ENCODE results near the gene TIGD4. TPM values are rescaled to one million over a fixed set of nuclear protein-coding genes. Genes with fewer than 3 reads are reported as not detected.

TIGD4 gene
- total and polyA plus RNA-seq, 4 donors, result 1.8 to 6.1 (median 3.2) TPM

GRCh38 chr4:152734015-152734698 is 45.4 kb downstream of the TIGD4 start:
- H3K4me1 ChIP-seq (ENCODE audit: control insufficient read depth, insufficient read depth, low read length), result no peaks in the 10 kb centered on the region
- 66% methylated on average over 4 of the region's 5 CpGs for WGBS (ENCODE audit: insufficient coverage)
- H3K27me3 ChIP-seq (ENCODE audit: control insufficient read depth, insufficient read depth, low read length), result no peaks in the 10 kb centered on the region
- H3K9me3 ChIP-seq (ENCODE audit: control insufficient read depth, insufficient read depth, low read length), result no peaks in the 10 kb centered on the region
- DNase-seq (ENCODE audit: low read depth in 4 of 6, low spot score in 6 of 6), result no peak
- no peak overlapping the region for H3K4me3 ChIP-seq (ENCODE audit: low read depth, low read length)
- no peak overlapping the region for H3K27ac ChIP-seq (ENCODE audit: low read depth, low read length)
- H3K36me3 ChIP-seq (ENCODE audit: control insufficient read depth, insufficient read depth, low read length), result no peaks in the 10 kb centered on the region

- DNase-seq (ENCODE audit: low read depth in 4 of 6, low spot score in 6 of 6), result no peak
- 97% methylated on average over 2 of the region's 2 CpGs for WGBS (ENCODE audit: insufficient coverage)
- H3K9me3 ChIP-seq (ENCODE audit: control insufficient read depth, insufficient read depth, low read length), result no peaks in the 10 kb centered on the region
- no peaks in the 10 kb centered on the region for H3K27me3 ChIP-seq (ENCODE audit: control insufficient read depth, insufficient read depth, low read length)
- H3K4me3 ChIP-seq (ENCODE audit: low read depth, low read length), result no peak overlapping the region
- H3K4me1 ChIP-seq (ENCODE audit: control insufficient read depth, insufficient read depth, low read length), result no peaks in the 10 kb centered on the region
- no peaks in the 10 kb centered on the region for H3K36me3 ChIP-seq (ENCODE audit: control insufficient read depth, insufficient read depth, low read length)
- H3K27ac ChIP-seq (ENCODE audit: low read depth, low read length), result no peak overlapping the region
Observed at GRCh38 chr4:152731997-152732396, 47.5 kb downstream of the TIGD4 start.

- H3K4me3 ChIP-seq (ENCODE audit: low read depth, low read length), result no peak overlapping the region
- no peak overlapping the region for H3K27ac ChIP-seq (ENCODE audit: low read depth, low read length)
- H3K4me1 ChIP-seq (ENCODE audit: control insufficient read depth, insufficient read depth, low read length), result no peaks in the 10 kb centered on the region
- no peak for DNase-seq (ENCODE audit: low read depth in 4 of 6, low spot score in 6 of 6)
- no peaks in the 10 kb centered on the region for H3K9me3 ChIP-seq (ENCODE audit: control insufficient read depth, insufficient read depth, low read length)
- no peaks in the 10 kb centered on the region for H3K36me3 ChIP-seq (ENCODE audit: control insufficient read depth, insufficient read depth, low read length)
- WGBS (ENCODE audit: insufficient coverage), result 36% methylated on average over 2 of the region's 2 CpGs
- H3K27me3 ChIP-seq (ENCODE audit: control insufficient read depth, insufficient read depth, low read length), result no peaks in the 10 kb centered on the region
Observed at GRCh38 chr4:152729466-152729865, 50.1 kb downstream of the TIGD4 start.

- Histone ChIP-seq H3K36me3 (ENCODE audit: control insufficient read depth, insufficient read depth, low read length) (no peaks in the 10 kb centered on the region), H3K27me3 (ENCODE audit: control insufficient read depth, insufficient read depth, low read length) (no peaks in the 10 kb centered on the region), H3K4me3 (ENCODE audit: low read depth, low read length) (no peak overlapping the region), H3K27ac (ENCODE audit: low read depth, low read length) (no peak overlapping the region), H3K9me3 (ENCODE audit: control insufficient read depth, insufficient read depth, low read length) (no peaks in the 10 kb centered on the region), H3K4me1 (ENCODE audit: control insufficient read depth, insufficient read depth, low read length) (no peaks in the 10 kb centered on the region)
- WGBS (ENCODE audit: insufficient coverage), result no CpG with 5 or more reads among the region's 1 CpG
- no peak for DNase-seq (ENCODE audit: low read depth in 4 of 6, low spot score in 6 of 6)
Observed at GRCh38 chr4:152728343-152728742, 51.2 kb downstream of the TIGD4 start.

GRCh38 chr4:152727784-152728183 is 51.7 kb downstream of the TIGD4 start:
- no peaks in the 10 kb centered on the region for H3K4me1 ChIP-seq (ENCODE audit: control insufficient read depth, insufficient read depth, low read length)
- H3K4me3 ChIP-seq (ENCODE audit: low read depth, low read length), result no peak overlapping the region
- 77% methylated on average over 1 of the region's 1 CpG for WGBS (ENCODE audit: insufficient coverage)
- no peaks in the 10 kb centered on the region for H3K9me3 ChIP-seq (ENCODE audit: control insufficient read depth, insufficient read depth, low read length)
- H3K36me3 ChIP-seq (ENCODE audit: control insufficient read depth, insufficient read depth, low read length), result no peaks in the 10 kb centered on the region
- H3K27me3 ChIP-seq (ENCODE audit: control insufficient read depth, insufficient read depth, low read length), result no peaks in the 10 kb centered on the region
- no peak overlapping the region for H3K27ac ChIP-seq (ENCODE audit: low read depth, low read length)
- DNase-seq (ENCODE audit: low read depth in 4 of 6, low spot score in 6 of 6), result no peak

- Histone ChIP-seq H3K27me3 (ENCODE audit: control insufficient read depth, insufficient read depth, low read length) (no peaks in the 10 kb centered on the region), H3K9me3 (ENCODE audit: control insufficient read depth, insufficient read depth, low read length) (no peaks in the 10 kb centered on the region), H3K27ac (ENCODE audit: low read depth, low read length) (no peak overlapping the region), H3K4me1 (ENCODE audit: control insufficient read depth, insufficient read depth, low read length) (no peaks in the 10 kb centered on the region), H3K4me3 (ENCODE audit: low read depth, low read length) (no peak overlapping the region), H3K36me3 (ENCODE audit: control insufficient read depth, insufficient read depth, low read length) (no peaks in the 10 kb centered on the region)
- DNase-seq (ENCODE audit: low read depth in 4 of 6, low spot score in 6 of 6), result no peak
- no CpG with 5 or more reads among the region's 5 CpGs for WGBS (ENCODE audit: insufficient coverage)
Observed at GRCh38 chr4:152724494-152724893, 55.0 kb downstream of the TIGD4 start.

GRCh38 chr4:152723236-152723635 is 56.3 kb downstream of the TIGD4 start:
- 77% methylated on average over 3 of the region's 3 CpGs for WGBS (ENCODE audit: insufficient coverage)
- no peak for DNase-seq (ENCODE audit: low read depth in 4 of 6, low spot score in 6 of 6)
- no peak overlapping the region for H3K27ac ChIP-seq (ENCODE audit: low read depth, low read length)

GRCh38 chr4:152719801-152720556 is 59.6 kb downstream of the TIGD4 start:
- peak in 2 of 6 donors; percentile 48 to 60 for DNase-seq (ENCODE audit: low read depth in 4 of 6, low spot score in 6 of 6)
- Histone ChIP-seq H3K27me3 (ENCODE audit: control insufficient read depth, insufficient read depth, low read length) (no peaks in the 10 kb centered on the region), H3K36me3 (ENCODE audit: control insufficient read depth, insufficient read depth, low read length) (no peaks in the 10 kb centered on the region), H3K4me3 (ENCODE audit: low read depth, low read length) (no peak overlapping the region), H3K9me3 (ENCODE audit: control insufficient read depth, insufficient read depth, low read length) (no peaks in the 10 kb centered on the region), H3K27ac (ENCODE audit: low read depth, low read length) (no peak overlapping the region), H3K4me1 (ENCODE audit: control insufficient read depth, insufficient read depth, low read length) (no peaks in the 10 kb centered on the region)
- WGBS (ENCODE audit: insufficient coverage), result 84% methylated on average over 23 of the region's 24 CpGs

More at GRCh38 chr4:152723236-152723635, 56.3 kb downstream of the TIGD4 start:
- Histone ChIP-seq H3K36me3 (ENCODE audit: control insufficient read depth, insufficient read depth, low read length) (no peaks in the 10 kb centered on the region), H3K27me3 (ENCODE audit: control insufficient read depth, insufficient read depth, low read length) (no peaks in the 10 kb centered on the region), H3K9me3 (ENCODE audit: control insufficient read depth, insufficient read depth, low read length) (no peaks in the 10 kb centered on the region), H3K4me1 (ENCODE audit: control insufficient read depth, insufficient read depth, low read length) (no peaks in the 10 kb centered on the region), H3K4me3 (ENCODE audit: low read depth, low read length) (no peak overlapping the region)

Data from spinal cord (tissue), 10 donors.